K562 (cell line): ENCODE data around the gene TRPC4AP. TPM values are rescaled to one million over a fixed set of nuclear protein-coding genes. Genes with fewer than 3 reads are reported as not detected.

Source experiments
- ARHGAP35 ChIP-seq: fragments of 450-650 bp; IDR thresholded peaks from 2 replicates; pipeline ENCODE4 v1.6.1; 2018; ENCODE audit not compliant: partially characterized antibody
- DIDO1 ChIP-seq: fragments of 450-650 bp; IDR thresholded peaks from 2 replicates; pipeline ENCODE4 v1.6.1; 2016; ENCODE audit warnings: low read depth, missing biosample characterization, missing genetic modification characterization
- ESRRA ChIP-seq: fragments of 450-650 bp; IDR thresholded peaks from 2 replicates; pipeline ENCODE4 v1.6.1; 2014; ENCODE audit warnings: low read depth, mild to moderate bottlenecking, moderate library complexity, borderline replicate concordance
- HNRNPUL1 ChIP-seq: fragments of 200-400 bp; formaldehyde crosslinking; IDR thresholded peaks from 2 replicates; pipeline ENCODE4 v1.6.1; 2017; ENCODE audit warnings: low read length
- MCM3 ChIP-seq: fragments of 450-650 bp; IDR thresholded peaks from 2 replicates; pipeline ENCODE4 v1.6.1; 2016
- MYC ChIP-seq, 2 experiments: fragments of 250-450 bp in 1 of 2; sonication (Bioruptor Pico) in 1 of 2; IDR thresholded peaks; 2 replicates each; pipeline versions ENCODE4 v1.5.1 to v1.6.1; 2012 to 2021; ENCODE audit warnings: low read depth in 2 of 2, borderline replicate concordance in 1 of 2, improper control_type of control experiment in 1 of 2, low read length in 1 of 2, mild to moderate bottlenecking in 1 of 2, moderate library complexity in 1 of 2
- PHB2 ChIP-seq: fragments of 450-650 bp; IDR thresholded peaks from 2 replicates; pipeline ENCODE4 v1.6.1; 2017; ENCODE audit warnings: low read depth
- TCFL5 ChIP-seq: fragments of 250-450 bp; sonication (Bioruptor Pico); conservative IDR thresholded peaks from 2 replicates; pipeline ENCODE4 v1.6.1; 2021; ENCODE audit warnings: mild to moderate bottlenecking, moderate library complexity, matching md5 sums
- TOE1 ChIP-seq, 2 experiments: fragments of 450-650 bp in 1 of 2; sonication (generic) in 1 of 2; formaldehyde crosslinking in 1 of 2; IDR thresholded peaks; 2 replicates each; pipeline versions ENCODE4 v1.7.1 to v1.8.0; 2016 to 2022; ENCODE audit warnings: borderline replicate concordance in 2 of 2, mild to moderate bottlenecking in 2 of 2, antibody characterized with exemption in 1 of 2, inconsistent platforms in 1 of 2, low read depth in 1 of 2, missing genetic modification reagents in 1 of 2, moderate library complexity in 1 of 2
- ZNF121 ChIP-seq: sonication (generic); formaldehyde crosslinking; conservative IDR thresholded peaks from 2 replicates; pipeline ENCODE4 v1.8.0; 2022; ENCODE audit warnings: missing genetic modification reagents
- ZNF263 ChIP-seq: sonication (generic); formaldehyde crosslinking; IDR thresholded peaks from 2 replicates; pipeline ENCODE4 v1.8.0; 2022; ENCODE audit warnings: mild to moderate bottlenecking, missing genetic modification reagents, borderline replicate concordance
- ZNF444 ChIP-seq: fragments of 250-450 bp; sonication (Bioruptor Pico); IDR thresholded peaks from 2 replicates; pipeline ENCODE4 v1.4.0; 2020; ENCODE audit warnings: mild to moderate bottlenecking, moderate library complexity
- ZNF764 ChIP-seq: fragments of 250-450 bp; sonication (Bioruptor Pico); IDR thresholded peaks from 2 replicates; pipeline ENCODE4 v1.4.0; 2020; ENCODE audit warnings: low read depth, mild to moderate bottlenecking, moderate library complexity
- ZSCAN29 ChIP-seq: fragments of 450-650 bp; IDR thresholded peaks from 2 replicates; pipeline ENCODE4 v1.6.1; 2017
- polyA plus RNA-seq, 8 experiments: library from polyadenylated mRNA; depleted of rRNA in 4 of 8; stranded (reverse) in 5 of 8; unstranded in 3 of 8; fragments of >200 nt; fragmentation: Nextera tagmentation in 2 of 8; fragmentation: Illumina TruSeq in 1 of 8; extraction: Ambion mirVana in 2 of 8; extraction: Trizol in 1 of 8; gene quantifications; 2 replicates each; pipeline versions ENCODE4 v1.2.1 to v1.2.3, GENCODE V29; 2011 to 2014; ENCODE audit warnings: inconsistent platforms in 1 of 8, missing spikeins in 1 of 8
- total RNA-seq, 7 experiments: library from RNA; depleted of rRNA in 6 of 7; stranded (reverse); fragments of >200 nt in 6 of 7; fragmentation: Illumina TruSeq in 2 of 7; extraction: Trizol in 2 of 7; gene quantifications; 2 replicates each; pipeline versions ENCODE4 v1.2.1 to v1.2.3, GENCODE V29; 2011 to 2021; ENCODE audit warnings: low replicate concordance in 1 of 7
- TF ChIP-seq, protein P1 (sequence below): fragments of 450-650 bp; formaldehyde crosslinking; IDR thresholded peaks from 2 replicates; pipeline ENCODE4 v1.4.0; 2020; ENCODE audit warnings: mild to moderate bottlenecking
- TF ChIP-seq, protein P2 (sequence below): IDR thresholded peaks from 2 replicates; pipeline ENCODE4 v1.6.1; 2012; ENCODE audit warnings: low read depth, low read length, improper control_type of control experiment, borderline replicate concordance
- TF ChIP-seq, protein P3 (sequence below), 2 experiments: fragments of 150-350 bp in 1 of 2; IDR thresholded peaks; 2 replicates each; pipeline ENCODE4 v1.6.1; 2012 to 2016; ENCODE audit warnings: low read depth in 2 of 2, low read length in 2 of 2, mild to moderate bottlenecking in 1 of 2, moderate library complexity in 1 of 2

Gene TRPC4AP
- total and polyA plus RNA-seq, 9 of the 15 experiments (the other 6 are each of a cell fraction or from before 2014, with no cell fraction given): 2.3 to 70.3 (median 33.3) TPM

GRCh38 chr20:35092524-35093266 lies at the start of gene TRPC4AP (continued):
- TF ChIP-seq MYC (IDR thresholded peaks at IDR 0.05; ENCODE audit: low read depth, low read length): peak; percentile 99
- peak; percentile 97 for TF ChIP-seq MYC (CRISPR knock-in tag; IDR thresholded peaks at IDR 0.05; ENCODE audit: borderline replicate concordance, low read depth)
- peak; percentile 88 for TF ChIP-seq TOE1 (IDR thresholded peaks at IDR 0.05; ENCODE audit: borderline replicate concordance)
- TF ChIP-seq TOE1 (CRISPR knock-in tag; IDR thresholded peaks at IDR 0.05; ENCODE audit: borderline replicate concordance, low read depth): peak; percentile 53; the same call in 1 of the 2 replicates
- TF ChIP-seq, protein P1, sequence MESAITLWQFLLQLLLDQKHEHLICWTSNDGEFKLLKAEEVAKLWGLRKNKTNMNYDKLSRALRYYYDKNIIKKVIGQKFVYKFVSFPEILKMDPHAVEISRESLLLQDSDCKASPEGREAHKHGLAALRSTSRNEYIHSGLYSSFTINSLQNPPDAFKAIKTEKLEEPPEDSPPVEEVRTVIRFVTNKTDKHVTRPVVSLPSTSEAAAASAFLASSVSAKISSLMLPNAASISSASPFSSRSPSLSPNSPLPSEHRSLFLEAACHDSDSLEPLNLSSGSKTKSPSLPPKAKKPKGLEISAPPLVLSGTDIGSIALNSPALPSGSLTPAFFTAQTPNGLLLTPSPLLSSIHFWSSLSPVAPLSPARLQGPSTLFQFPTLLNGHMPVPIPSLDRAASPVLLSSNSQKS (CRISPR knock-in tag): no peak
- TF ChIP-seq, protein P2, sequence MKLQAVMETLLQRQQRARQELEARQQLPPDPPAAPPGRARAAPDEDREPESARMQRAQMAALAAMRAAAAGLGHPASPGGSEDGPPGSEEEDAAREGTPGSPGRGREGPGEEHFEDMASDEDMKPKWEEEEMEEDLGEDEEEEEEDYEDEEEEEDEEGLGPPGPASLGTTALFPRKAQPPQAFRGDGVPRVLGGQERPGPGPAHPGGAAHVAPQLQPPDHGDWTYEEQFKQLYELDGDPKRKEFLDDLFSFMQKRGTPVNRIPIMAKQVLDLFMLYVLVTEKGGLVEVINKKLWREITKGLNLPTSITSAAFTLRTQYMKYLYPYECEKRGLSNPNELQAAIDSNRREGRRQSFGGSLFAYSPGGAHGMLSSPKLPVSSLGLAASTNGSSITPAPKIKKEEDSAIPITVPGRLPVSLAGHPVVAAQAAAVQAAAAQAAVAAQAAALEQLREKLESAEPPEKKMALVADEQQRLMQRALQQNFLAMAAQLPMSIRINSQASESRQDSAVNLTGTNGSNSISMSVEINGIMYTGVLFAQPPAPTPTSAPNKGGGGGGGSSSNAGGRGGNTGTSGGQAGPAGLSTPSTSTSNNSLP: no peak
- TF ChIP-seq TCFL5 (CRISPR knock-in tag): no peak
- no peak for TF ChIP-seq ZNF444 (CRISPR knock-in tag)
- no peak for TF ChIP-seq HNRNPUL1
- TF ChIP-seq ZNF121: no peak
- TF ChIP-seq MCM3: no peak
- TF ChIP-seq ESRRA: peak; percentile 74; the same call in 1 of the 2 replicates
- no peak for TF ChIP-seq ARHGAP35
- peak; percentile 41; the same call in 1 of the 2 replicates for TF ChIP-seq DIDO1
- no peak for TF ChIP-seq ZSCAN29
- TF ChIP-seq, protein P3, sequence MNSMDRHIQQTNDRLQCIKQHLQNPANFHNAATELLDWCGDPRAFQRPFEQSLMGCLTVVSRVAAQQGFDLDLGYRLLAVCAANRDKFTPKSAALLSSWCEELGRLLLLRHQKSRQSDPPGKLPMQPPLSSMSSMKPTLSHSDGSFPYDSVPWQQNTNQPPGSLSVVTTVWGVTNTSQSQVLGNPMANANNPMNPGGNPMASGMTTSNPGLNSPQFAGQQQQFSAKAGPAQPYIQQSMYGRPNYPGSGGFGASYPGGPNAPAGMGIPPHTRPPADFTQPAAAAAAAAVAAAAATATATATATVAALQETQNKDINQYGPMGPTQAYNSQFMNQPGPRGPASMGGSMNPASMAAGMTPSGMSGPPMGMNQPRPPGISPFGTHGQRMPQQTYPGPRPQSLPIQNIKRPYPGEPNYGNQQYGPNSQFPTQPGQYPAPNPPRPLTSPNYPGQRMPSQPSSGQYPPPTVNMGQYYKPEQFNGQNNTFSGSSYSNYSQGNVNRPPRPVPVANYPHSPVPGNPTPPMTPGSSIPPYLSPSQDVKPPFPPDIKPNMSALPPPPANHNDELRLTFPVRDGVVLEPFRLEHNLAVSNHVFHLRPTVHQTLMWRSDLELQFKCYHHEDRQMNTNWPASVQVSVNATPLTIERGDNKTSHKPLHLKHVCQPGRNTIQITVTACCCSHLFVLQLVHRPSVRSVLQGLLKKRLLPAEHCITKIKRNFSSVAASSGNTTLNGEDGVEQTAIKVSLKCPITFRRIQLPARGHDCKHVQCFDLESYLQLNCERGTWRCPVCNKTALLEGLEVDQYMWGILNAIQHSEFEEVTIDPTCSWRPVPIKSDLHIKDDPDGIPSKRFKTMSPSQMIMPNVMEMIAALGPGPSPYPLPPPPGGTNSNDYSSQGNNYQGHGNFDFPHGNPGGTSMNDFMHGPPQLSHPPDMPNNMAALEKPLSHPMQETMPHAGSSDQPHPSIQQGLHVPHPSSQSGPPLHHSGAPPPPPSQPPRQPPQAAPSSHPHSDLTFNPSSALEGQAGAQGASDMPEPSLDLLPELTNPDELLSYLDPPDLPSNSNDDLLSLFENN (IDR thresholded peaks at IDR 0.05; ENCODE audit: low read depth in 2 of 2, low read length in 2 of 2): peak in 1 of 2 experiments; percentile 70; a peak in 1 of 4 replicates
- no peak for TF ChIP-seq ZNF764 (CRISPR knock-in tag)
- TF ChIP-seq ZNF263 (CRISPR knock-in tag): no peak; the same call in 1 of the 2 replicates
- TF ChIP-seq PHB2: no peak
